Measurements from ENCODE around the gene COQ7. TPM values are rescaled to one million over a fixed set of nuclear protein-coding genes. Genes with fewer than 3 reads are reported as not detected.

COQ7 gene
- total RNA-seq, 1 experiment from 2014 or later: 26.6 TPM

GRCh38 chr16:19046062-19046461 lies 21.4 kb upstream of the COQ7 start:
- Histone ChIP-seq H3K4me2 (ENCODE audit: low read length) (no peak overlapping the region), H3K27ac (ENCODE audit: low read depth, low read length) (no peak overlapping the region), H3K9me2 (ENCODE audit: insufficient read depth) (no peaks in the 10 kb centered on the region), H3K79me2 (ENCODE audit: insufficient read depth, low read length) (no peaks in the 10 kb centered on the region), H3K4me3 (replicated peaks in 1 of 2; ENCODE audit: low read depth in 1 of 2, low read length in 2 of 2) (no peak overlapping the region), H3K36me3 (ENCODE audit: control insufficient read depth in 1 of 2, insufficient read depth in 2 of 2, low read length in 2 of 2) (0 out of 4 replicates have a peak, but pooled peaks cover 0 to 3% of the 10 kb centered on the region in 2 experiments), H3K9me3 (ENCODE audit: control insufficient read depth in 1 of 2, insufficient read depth in 1 of 2, low read depth in 1 of 2, low read length in 2 of 2) (no peaks in the 10 kb centered on the region), H2AFZ (ENCODE audit: low read depth, low read length, poor library complexity, severe bottlenecking) (no peak overlapping the region), H3K9ac (ENCODE audit: low read length) (no peak overlapping the region), H3K27me3 (ENCODE audit: insufficient read depth, low read length) (no peaks in the 10 kb centered on the region), H3K4me1 (ENCODE audit: control insufficient read depth in 1 of 2, insufficient read depth in 2 of 2, low read length in 2 of 2) (no peaks in the 10 kb centered on the region), H4K20me1 (ENCODE audit: insufficient read depth) (no peaks in the 10 kb centered on the region)
- CTCF ChIA-PET: no interaction called here
- TF ChIP-seq CBX3 (IDR thresholded peaks at IDR 0.05; ENCODE audit: low read depth) (no peak), YY1 (IDR thresholded peaks at IDR 0.05; ENCODE audit: extremely low read depth, insufficient replicate concordance, low read depth, low read length) (no peak), ZBTB33 (IDR thresholded peaks at IDR 0.05; ENCODE audit: extremely low read depth, insufficient replicate concordance, low read length) (no peak), CTCF (IDR thresholded peaks at IDR 0.05 in 2 of 3, conservative IDR thresholded peaks at IDR 0.05 in 1 of 3; ENCODE audit: borderline replicate concordance in 1 of 3, insufficient read depth in 1 of 3, low read depth in 2 of 3, low read length in 2 of 3) (no peak), ZNF274 (IDR thresholded peaks at IDR 0.05; ENCODE audit: low read depth, low read length) (no peak), REST (IDR thresholded peaks at IDR 0.05; ENCODE audit: low read depth) (no peak), CEBPB (IDR thresholded peaks at IDR 0.05; ENCODE audit: low read depth) (no peak), POLR2A (IDR thresholded peaks at IDR 0.05; ENCODE audit: borderline replicate concordance, extremely low read depth, insufficient read depth, insufficient read length) (no peak), EZH2phosphoT487 (IDR thresholded peaks at IDR 0.05; ENCODE audit: borderline replicate concordance) (no peak), SIN3A (IDR thresholded peaks at IDR 0.05; ENCODE audit: low read depth) (no peak)
- POLR2A ChIA-PET: no interaction called here
- BruUV-seq (replicated peaks): no TSS peak
- RAD21 ChIA-PET (ENCODE audit: low non-redundant PET in 1 of 2, low total read pairs in 2 of 2, uncharacterized antibody in 2 of 2, unreplicated experiment in 2 of 2): no interaction called here
- DNase-seq (ENCODE audit: low read depth, low spot score): no peak
- intact Hi-C loops (cut with micrococcal nuclease): no loop called here
- no peak for ATAC-seq
